Peyer's patch (tissue), 4 donors: ENCODE measurements around the gene UBE2C. TPM values are rescaled to one million over a fixed set of nuclear protein-coding genes. Genes with fewer than 3 reads are reported as not detected.

Experiments used
- DNase-seq, 3 donors: peaks; one replicate each; pipeline ENCODE4 v3.0.0-alpha.2; 2017 to 2019
- H3K27ac ChIP-seq, 4 donors: fragments of 200-600 bp; sonication (generic); one replicate each; pipeline ENCODE4 v1.5.1; 2016 to 2019
- H3K27me3 ChIP-seq, 2 donors: fragments of 200-600 bp; sonication (generic); one replicate each; pipeline ENCODE4 v1.5.1; 2019
- H3K36me3 ChIP-seq, 3 donors: fragments of 200-600 bp; sonication (generic); one replicate each; pipeline ENCODE4 v1.5.1; 2016 to 2019
- H3K4me1 ChIP-seq, 4 donors: fragments of 200-600 bp; sonication (generic); one replicate each; pipeline ENCODE4 v1.5.1; 2016 to 2019
- H3K4me3 ChIP-seq, 4 donors: fragments of 200-600 bp; sonication (generic); 1 replicate in 3 of 4; 2 replicates in 1 of 4; pipeline ENCODE4 v1.5.1; 2016 to 2019; ENCODE audit warnings: mild to moderate bottlenecking in 1 of 4
- H3K9me3 ChIP-seq, 4 donors: fragments of 200-600 bp; sonication (generic); one replicate each; pipeline ENCODE4 v1.5.1; 2016 to 2019; ENCODE audit warnings: mild to moderate bottlenecking in 1 of 4
- POLR2A ChIP-seq, 2 donors: fragments of 450-650 bp; IDR thresholded peaks; one replicate each; pipeline ENCODE4 v1.5.1; 2017; ENCODE audit warnings: antibody characterized with exemption in 2 of 2, mild to moderate bottlenecking in 2 of 2, moderate library complexity in 2 of 2
- total RNA-seq, 4 donors: library from RNA; depleted of rRNA; stranded (reverse); fragments of >200 nt; gene quantifications; one replicate each; pipeline ENCODE4 v1.1.0, GENCODE V29; 2016
- TF ChIP-seq, protein P1 (sequence below), 6 experiments: fragments of 450-650 bp in 4 of 6; fragments of 200-600 bp in 2 of 6; sonication (generic) in 1 of 6; IDR thresholded peaks; one replicate each; pipeline ENCODE4 v1.5.1; 2017 to 2019; ENCODE audit warnings: antibody characterized with exemption in 6 of 6, mild to moderate bottlenecking in 3 of 6, moderate library complexity in 1 of 6

The UBE2C gene
- total RNA-seq, 4 donors from 2014 or later = 7.3 to 24.8 (median 9.8) TPM

GRCh38 chr20:45780159-45780558, 32.3 kb upstream of the UBE2C start:
- H3K4me3 ChIP-seq = no peak overlapping the region
- DNase-seq = no peak
- no peaks in the 10 kb centered on the region for H3K36me3 ChIP-seq
- TF ChIP-seq, protein P1, sequence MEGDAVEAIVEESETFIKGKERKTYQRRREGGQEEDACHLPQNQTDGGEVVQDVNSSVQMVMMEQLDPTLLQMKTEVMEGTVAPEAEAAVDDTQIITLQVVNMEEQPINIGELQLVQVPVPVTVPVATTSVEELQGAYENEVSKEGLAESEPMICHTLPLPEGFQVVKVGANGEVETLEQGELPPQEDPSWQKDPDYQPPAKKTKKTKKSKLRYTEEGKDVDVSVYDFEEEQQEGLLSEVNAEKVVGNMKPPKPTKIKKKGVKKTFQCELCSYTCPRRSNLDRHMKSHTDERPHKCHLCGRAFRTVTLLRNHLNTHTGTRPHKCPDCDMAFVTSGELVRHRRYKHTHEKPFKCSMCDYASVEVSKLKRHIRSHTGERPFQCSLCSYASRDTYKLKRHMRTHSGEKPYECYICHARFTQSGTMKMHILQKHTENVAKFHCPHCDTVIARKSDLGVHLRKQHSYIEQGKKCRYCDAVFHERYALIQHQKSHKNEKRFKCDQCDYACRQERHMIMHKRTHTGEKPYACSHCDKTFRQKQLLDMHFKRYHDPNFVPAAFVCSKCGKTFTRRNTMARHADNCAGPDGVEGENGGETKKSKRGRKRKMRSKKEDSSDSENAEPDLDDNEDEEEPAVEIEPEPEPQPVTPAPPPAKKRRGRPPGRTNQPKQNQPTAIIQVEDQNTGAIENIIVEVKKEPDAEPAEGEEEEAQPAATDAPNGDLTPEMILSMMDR (IDR thresholded peaks at IDR 0.05) = no peak
- no peak for TF ChIP-seq POLR2A (IDR thresholded peaks at IDR 0.05)
- H3K27me3 ChIP-seq = no peaks in the 10 kb centered on the region
- H3K27ac ChIP-seq = peak overlapping the region in 3 of 4 donors; percentile 14 to 87 (median 18)
- H3K9me3 ChIP-seq = no peaks in the 10 kb centered on the region
- peaks cover 0 to 29% (median 0%) of the 10 kb centered on the region in 4 donors for H3K4me1 ChIP-seq

DNA sequence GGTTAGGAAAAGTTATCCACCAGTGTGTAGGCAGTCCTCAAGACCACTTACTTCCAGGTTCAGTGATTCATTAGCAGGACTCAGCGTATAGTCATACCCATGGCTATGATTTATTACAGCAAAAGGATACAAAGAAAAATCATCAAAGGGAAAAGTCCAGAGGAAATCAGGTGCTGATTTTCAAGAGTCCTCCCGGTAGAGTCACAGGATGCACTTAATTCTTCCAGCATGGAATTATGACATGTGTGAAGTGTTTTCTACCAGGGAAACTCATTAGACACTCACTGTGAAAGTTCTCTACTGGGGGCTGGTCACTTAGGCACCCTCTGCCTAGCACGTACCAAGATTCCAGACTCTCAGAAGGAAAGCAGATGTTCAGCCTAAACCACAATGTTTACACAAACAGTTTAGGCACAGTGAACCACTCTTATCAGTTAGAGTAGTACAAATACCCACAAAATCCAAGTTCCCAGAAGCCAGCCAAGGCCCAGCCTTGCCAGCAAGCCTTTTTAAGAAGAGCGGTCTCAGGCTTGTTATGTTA, 31.0 kb upstream of the UBE2C start:
- no peaks in the 10 kb centered on the region for H3K9me3 ChIP-seq
- H3K4me1 ChIP-seq = peaks cover 0 to 29% (median 0%) of the 10 kb centered on the region in 4 donors
- H3K4me3 ChIP-seq = no peak overlapping the region
- no peak for DNase-seq
- no peaks in the 10 kb centered on the region for H3K27me3 ChIP-seq
- peak overlapping the region in 3 of 4 donors; percentile 18 to 87 (median 37) for H3K27ac ChIP-seq
- no peak for TF ChIP-seq POLR2A (IDR thresholded peaks at IDR 0.05)
- TF ChIP-seq, protein P1 (IDR thresholded peaks at IDR 0.05) = no peak
- no peaks in the 10 kb centered on the region for H3K36me3 ChIP-seq

DNA sequence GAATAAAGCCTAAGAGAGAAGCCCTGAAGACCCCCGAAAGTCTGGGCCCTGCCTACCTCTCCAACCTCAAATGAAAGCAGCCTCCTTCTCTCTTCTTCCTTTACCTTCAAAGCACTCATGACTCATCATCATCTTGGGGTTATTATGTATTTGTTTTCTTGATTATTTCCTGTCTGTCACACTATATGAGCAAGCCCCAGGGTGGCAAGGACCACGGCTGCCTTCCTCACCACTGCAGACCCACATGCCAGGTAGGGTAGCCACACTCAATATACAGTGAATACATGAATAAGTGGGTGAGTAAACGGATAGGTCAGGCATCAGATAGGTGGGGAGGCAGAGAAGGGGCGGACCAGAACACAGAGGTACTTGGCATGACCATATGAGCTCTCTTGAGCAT, 29.6 kb upstream of the UBE2C start:
- Histone ChIP-seq H3K4me3 (no peak overlapping the region), H3K36me3 (no peaks in the 10 kb centered on the region)

DNA sequence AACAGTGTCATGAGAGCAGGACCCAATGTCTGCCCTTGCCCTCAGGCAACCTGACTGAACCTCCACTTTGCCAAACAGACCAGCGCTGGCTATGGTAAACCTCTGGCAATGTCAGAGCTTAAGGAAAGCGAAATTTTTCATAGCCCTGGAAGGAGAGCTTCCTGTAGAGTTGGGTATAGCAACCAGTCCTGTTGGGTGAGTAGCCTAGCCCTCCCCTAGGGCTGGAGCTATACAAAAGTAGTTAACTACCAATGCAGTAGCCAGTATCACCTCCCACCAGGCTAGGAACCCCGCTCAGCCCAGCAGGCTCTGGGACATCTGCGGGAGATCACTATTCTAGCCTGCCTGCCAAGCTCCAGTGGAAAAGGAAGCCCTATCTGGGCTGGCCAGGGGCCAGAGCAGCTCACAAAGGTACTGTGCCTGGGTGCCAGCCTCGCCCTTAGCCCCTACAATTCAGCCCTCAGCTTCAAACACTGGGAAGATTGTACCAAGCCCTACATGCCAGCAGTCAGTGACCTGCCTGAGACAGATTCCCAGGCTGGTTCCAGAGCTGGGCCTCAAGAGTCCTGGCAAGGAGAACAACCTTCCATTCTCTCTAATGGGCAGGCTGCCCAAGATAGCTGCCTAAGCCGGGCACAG, 28.7 kb upstream of the UBE2C start:
- DNase-seq = peak in 2 of 3 donors; percentile 52 to 60
- no peak overlapping the region for H3K4me3 ChIP-seq
- H3K27ac ChIP-seq = no peak overlapping the region
- TF ChIP-seq, protein P1 (IDR thresholded peaks at IDR 0.05) = no peak
- TF ChIP-seq POLR2A (IDR thresholded peaks at IDR 0.05) = no peak
- peaks cover 0 to 24% (median 0%) of the 10 kb centered on the region in 4 donors for H3K4me1 ChIP-seq
- H3K36me3 ChIP-seq = no peaks in the 10 kb centered on the region
- H3K27me3 ChIP-seq = no peaks in the 10 kb centered on the region
- H3K9me3 ChIP-seq = no peaks in the 10 kb centered on the region

More for the DNA sequence above, 29.6 kb upstream of the UBE2C start:
- peak overlapping the region in 1 of 4 donors; percentile 11 for H3K27ac ChIP-seq
- no peak for TF ChIP-seq POLR2A (IDR thresholded peaks at IDR 0.05)
- TF ChIP-seq, protein P1 (IDR thresholded peaks at IDR 0.05) = no peak
- H3K27me3 ChIP-seq = no peaks in the 10 kb centered on the region
- no peaks in the 10 kb centered on the region for H3K9me3 ChIP-seq
- H3K4me1 ChIP-seq = peaks cover 0 to 29% (median 0%) of the 10 kb centered on the region in 4 donors
- no peak for DNase-seq

DNA sequence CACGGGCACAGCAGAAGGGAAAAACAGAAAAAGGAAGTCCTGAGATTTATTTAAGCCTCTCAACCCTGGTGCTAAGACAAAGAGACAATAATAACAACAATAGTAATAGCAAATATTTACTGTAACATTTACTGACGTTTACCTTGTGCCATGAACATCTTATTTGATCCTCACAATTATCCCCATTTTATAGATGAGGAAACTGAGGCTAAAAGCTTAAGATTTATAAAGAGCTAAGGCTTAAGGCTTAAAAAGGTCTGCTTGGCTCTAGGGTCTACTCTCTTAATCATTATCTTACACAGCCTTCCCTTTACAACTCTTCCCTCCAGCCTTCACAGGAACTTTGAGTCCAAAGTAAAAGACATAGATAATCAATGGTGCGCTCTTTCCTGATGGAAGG, 24.1 kb upstream of the UBE2C start:
- H3K27me3 ChIP-seq = no peaks in the 10 kb centered on the region
- no peak for DNase-seq
- H3K4me1 ChIP-seq = peaks cover 0 to 10% (median 3%) of the 10 kb centered on the region in 4 donors
- no peaks in the 10 kb centered on the region for H3K36me3 ChIP-seq
- no peak overlapping the region for H3K27ac ChIP-seq
- no peak for TF ChIP-seq POLR2A (IDR thresholded peaks at IDR 0.05)
- TF ChIP-seq, protein P1 (IDR thresholded peaks at IDR 0.05) = no peak
- H3K4me3 ChIP-seq = no peak overlapping the region
- no peaks in the 10 kb centered on the region for H3K9me3 ChIP-seq
